Measurements from ENCODE around the gene CCDC138. TPM values are rescaled to one million over a fixed set of nuclear protein-coding genes. Genes with fewer than 3 reads are reported as not detected.
"Not testable (repeated sequence)": the region's sequence is repeated elsewhere in the genome, so short reads cannot be mapped to it uniquely, and the experiment has no call there.

The CCDC138 gene, protein sequence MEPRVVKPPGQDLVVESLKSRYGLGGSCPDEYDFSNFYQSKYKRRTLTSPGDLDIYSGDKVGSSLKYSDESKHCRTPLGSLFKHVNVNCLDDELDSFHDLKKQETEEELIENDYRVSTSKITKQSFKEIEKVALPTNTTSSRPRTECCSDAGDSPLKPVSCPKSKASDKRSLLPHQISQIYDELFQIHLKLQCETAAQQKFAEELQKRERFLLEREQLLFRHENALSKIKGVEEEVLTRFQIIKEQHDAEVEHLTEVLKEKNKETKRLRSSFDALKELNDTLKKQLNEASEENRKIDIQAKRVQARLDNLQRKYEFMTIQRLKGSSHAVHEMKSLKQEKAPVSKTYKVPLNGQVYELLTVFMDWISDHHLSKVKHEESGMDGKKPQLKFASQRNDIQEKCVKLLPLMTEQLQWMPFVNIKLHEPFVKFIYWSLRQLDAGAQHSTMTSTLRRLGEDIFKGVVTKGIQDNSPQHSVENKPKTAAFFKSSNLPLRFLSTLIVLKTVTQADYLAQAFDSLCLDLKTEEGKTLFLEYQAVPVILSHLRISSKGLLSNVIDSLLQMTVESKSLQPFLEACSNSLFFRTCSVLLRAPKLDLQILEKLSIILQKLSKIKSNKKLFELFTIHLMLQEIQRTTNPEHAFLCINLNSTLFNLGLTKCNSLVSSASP
- total RNA-seq (1 to 10 TPM in 5 of 9 donors, under 1 TPM in 4; 0.47 to 1.7 (median 1.0) TPM), polyA plus RNA-seq (1 to 10 TPM in 1 of 2 donors, under 1 TPM in 1; 0.53 to 1.1 TPM)
- long read RNA-seq, donor 1, partial matches to known transcripts: 0 of 1 reads
- long read RNA-seq, donor 1, other reads (novel, unspliced or antisense): 1 of 1 reads
- long read RNA-seq, donor 2, partial matches to known transcripts: 1 of 6 reads
- long read RNA-seq, donor 2, other reads (novel, unspliced or antisense): 5 of 6 reads
- long read RNA-seq, donor 3, partial matches to known transcripts: 0 of 1 reads
- long read RNA-seq, donor 3, other reads (novel, unspliced or antisense): 1 of 1 reads

DNA sequence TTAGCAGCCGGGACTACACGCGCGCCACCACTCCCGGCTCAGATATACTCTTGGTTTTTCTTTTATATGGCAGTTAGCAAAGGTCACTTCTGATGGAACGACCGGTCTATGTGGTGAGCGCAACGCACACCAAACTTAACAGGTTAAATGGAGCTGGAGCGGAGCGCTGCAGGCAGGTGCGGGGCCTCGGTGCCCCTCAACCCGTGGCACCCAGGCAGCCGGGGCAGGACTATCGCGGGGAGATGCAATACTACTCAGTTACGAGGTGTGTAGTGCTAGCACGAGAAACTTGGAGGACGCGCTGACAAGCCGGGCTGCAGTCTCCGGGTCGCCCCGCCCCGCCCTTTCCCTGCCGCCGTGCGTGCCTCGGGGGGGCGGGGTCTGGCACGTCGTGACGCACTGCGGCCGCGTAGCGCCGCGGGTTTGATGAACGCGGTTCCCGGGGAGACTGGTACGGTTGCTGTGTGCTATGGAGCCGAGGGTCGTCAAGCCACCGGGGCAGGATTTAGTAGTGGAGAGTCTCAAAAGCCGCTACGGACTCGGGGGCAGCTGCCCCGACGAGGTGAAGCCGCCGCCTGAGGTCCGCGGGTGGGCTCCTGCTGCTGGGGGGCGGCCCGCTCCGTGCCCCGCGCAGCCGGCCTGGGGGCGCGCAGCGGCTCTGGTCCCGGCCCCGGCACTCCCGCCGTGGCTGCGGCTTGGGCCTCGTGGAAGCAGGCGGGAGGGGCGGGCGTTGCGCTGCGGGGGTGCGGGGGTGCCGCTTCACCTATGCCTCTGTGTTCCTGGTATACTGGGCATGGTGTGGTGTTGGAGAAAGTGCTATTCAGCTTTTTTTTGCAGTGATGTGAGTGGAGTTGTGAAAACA lies at the start of gene CCDC138:
Gene CCDC138, plus strand, starts transcription at position 418 of the 862 bp plus-strand sequence. Its CDS starts 52 bp downstream, at position 470.
- 0 to 1% (median 1%) methylated on average over 51 to 78 of the region's 78 CpGs for WGBS, 4 donors
- H3K27ac ChIP-seq: peak within 1 kb of the TSS in 10 of 12 donors; percentile 50 to 79 (median 61)
- DNase-seq: peak; percentile 86 to 93 (median 88)
- TF ChIP-seq POLR2A (IDR thresholded peaks at IDR 0.05): peak in 1 of 2 donors; percentile 21
- TF ChIP-seq CTCF (IDR thresholded peaks at IDR 0.05): peak in 1 of 12 donors; percentile 14
- intact Hi-C loops (cut with DNase I): loop anchor here in 1 of 10 donors (10.0 kb wide), 1 partner anchor 102 kb away; no protein-coding TSS in a partner anchor
- peaks cover 0 to 15% (median 5%) of the 10 kb centered on the region in 12 donors for H3K4me1 ChIP-seq
- peak within 1 kb of the TSS; percentile 61 to 92 (median 78) for H3K4me3 ChIP-seq
- ATAC-seq: peak; percentile 93 to 99 (median 99)
- H3K9me3 ChIP-seq: no peaks in the 10 kb centered on the region
- peaks cover 0 to 39% (median 31%) of the 10 kb centered on the region in 9 donors for H3K36me3 ChIP-seq
- no peaks in the 10 kb centered on the region for H3K27me3 ChIP-seq

DNA sequence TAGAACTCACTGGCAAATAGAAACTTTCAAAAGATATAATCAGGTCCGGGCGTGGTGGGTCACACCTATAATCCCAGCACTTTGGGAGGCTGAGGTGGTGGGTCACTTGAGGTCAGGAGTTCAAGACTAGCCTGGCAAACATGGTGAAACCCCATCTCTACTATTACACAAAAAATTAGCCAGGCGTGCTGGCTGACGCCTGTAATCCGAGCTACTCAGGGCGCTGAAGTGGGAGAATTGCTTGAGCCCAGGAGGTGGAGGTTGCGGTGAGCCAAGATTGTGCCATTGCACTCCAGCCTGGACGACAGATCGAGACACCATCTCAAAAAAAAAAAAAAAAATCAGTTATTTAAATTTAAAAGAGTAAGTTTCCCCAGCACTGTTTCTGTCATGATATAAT lies 28.6 kb upstream of the CCDC138 start:
- ATAC-seq; H3K4me1 ChIP-seq; intact Hi-C loops (cut with DNase I); H3K27ac ChIP-seq; H3K9me3 ChIP-seq; H3K27me3 ChIP-seq; DNase-seq; H3K4me3 ChIP-seq: not testable (repeated sequence)
- H3K36me3 ChIP-seq: peaks cover 0 to 85% (median 62%) of the 10 kb centered on the region in 9 donors
- 96 to 98% (median 96%) methylated on average over 9 of the region's 9 CpGs for WGBS, 4 donors

GRCh38 chr2:108762618-108763017 lies 24.0 kb upstream of the CCDC138 start:
- H3K9me3 ChIP-seq; H3K27me3 ChIP-seq; ATAC-seq; intact Hi-C loops (cut with DNase I); DNase-seq; H3K27ac ChIP-seq; H3K4me1 ChIP-seq; H3K4me3 ChIP-seq: not testable (repeated sequence)
- peaks cover 0 to 85% (median 62%) of the 10 kb centered on the region in 9 donors for H3K36me3 ChIP-seq

GRCh38 chr2:108766671-108767070 lies 19.9 kb upstream of the CCDC138 start:
- H3K27me3 ChIP-seq; H3K27ac ChIP-seq; H3K9me3 ChIP-seq; DNase-seq; ATAC-seq; intact Hi-C loops (cut with DNase I); H3K4me1 ChIP-seq; H3K4me3 ChIP-seq: not testable (repeated sequence)
- WGBS, 4 donors: 88 to 94% (median 90%) methylated on average over 4 to 5 of the region's 5 CpGs
- H3K36me3 ChIP-seq: peaks cover 0 to 81% (median 61%) of the 10 kb centered on the region in 9 donors

- H3K4me1 ChIP-seq; H3K27me3 ChIP-seq; H3K9me3 ChIP-seq; DNase-seq; ATAC-seq; H3K4me3 ChIP-seq; intact Hi-C loops (cut with DNase I); H3K27ac ChIP-seq: not testable (repeated sequence)
- WGBS, 4 donors: 86 to 100% (median 95%) methylated on average over 1 to 2 of the region's 2 CpGs
- H3K36me3 ChIP-seq: peaks cover 0 to 86% (median 66%) of the 10 kb centered on the region in 9 donors
Observed at GRCh38 chr2:108767859-108768258, 18.7 kb upstream of the CCDC138 start.

Measured in heart left ventricle (tissue), 16 donors.